Measurements from ENCODE around the gene ANO6. TPM values are rescaled to one million over a fixed set of nuclear protein-coding genes. Genes with fewer than 3 reads are reported as not detected.

ANO6 gene
- total RNA-seq, 5 donors from 2014 or later (not counting 1 experiment from before 2014, with no cell fraction given), result 17.9 to 22.5 (median 20.3) TPM

GRCh38 chr12:45349916-45350315, 134.0 kb downstream of the ANO6 start:
- WGBS (ENCODE audit: insufficient coverage), result no CpG with 5 or more reads among the region's 1 CpG
- no peaks in the 10 kb centered on the region for H3K27me3 Mint-ChIP-seq
- no peaks in the 10 kb centered on the region for H3K4me1 ChIP-seq (ENCODE audit: control insufficient read depth in 1 of 2, extremely low read depth in 1 of 2, insufficient read depth in 2 of 2, low read length in 2 of 2)
- ChIA-PET POLR2A (interaction anchor here in 1 of 2 donors (0.5 kb wide), 1 partner anchor 187 kb away, joined by 3 read pairs; no protein-coding TSS in a partner anchor), CTCF (no interaction called here)
- H3K9me3 ChIP-seq, result no peaks in the 10 kb centered on the region
- H3K4me3 Mint-ChIP-seq, result no peak overlapping the region
- no peaks in the 10 kb centered on the region for H3K9me3 Mint-ChIP-seq
- ATAC-seq (replicated peaks in 1 of 4) (no peak), DNase-seq (no peak)
- H3K4me1 Mint-ChIP-seq, result peaks cover 9 to 14% (median 11%) of the 10 kb centered on the region in 3 donors
- no peak overlapping the region for H3K27ac ChIP-seq (ENCODE audit: low read length)
- H3K36me3 Mint-ChIP-seq, result peaks cover 73% of the 10 kb centered on the region
- no peak overlapping the region for H3K4me3 ChIP-seq (ENCODE audit: control insufficient read depth in 1 of 2, extremely low read depth in 1 of 2, low read length in 1 of 2)
- peaks cover 11 to 36% of the 10 kb centered on the region in 2 donors for H3K36me3 ChIP-seq (ENCODE audit: control insufficient read depth in 2 of 2, extremely low read depth in 1 of 2, insufficient read depth in 1 of 2, low read length in 1 of 2)
- H3K27ac Mint-ChIP-seq, result no peak overlapping the region
- no peaks in the 10 kb centered on the region for H3K27me3 ChIP-seq (replicated peaks in 1 of 2; ENCODE audit: control insufficient read depth in 2 of 2, extremely low read depth in 1 of 2, insufficient read depth in 2 of 2, low read length in 1 of 2)

DNA sequence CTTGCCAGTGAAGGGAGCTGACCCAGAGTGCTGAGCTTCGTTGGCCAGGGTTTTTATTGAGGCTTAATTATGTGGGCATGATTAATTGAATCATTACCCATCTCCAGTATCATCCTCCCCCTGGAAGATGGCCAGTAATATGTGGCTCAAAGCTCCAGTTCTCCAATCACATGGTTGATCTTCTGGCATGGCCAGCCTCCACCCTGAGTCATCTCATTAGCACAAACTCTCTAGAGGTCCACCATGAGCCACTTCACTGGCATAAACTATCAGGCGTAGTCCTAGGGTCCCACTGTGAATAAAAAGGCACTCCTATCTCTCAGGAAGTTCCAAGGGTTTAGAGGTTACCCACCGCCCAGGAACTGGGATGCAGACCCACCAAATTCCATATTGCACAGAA, 135.0 kb downstream of the ANO6 start:
- Histone ChIP-seq H3K4me3 (ENCODE audit: control insufficient read depth in 1 of 2, extremely low read depth in 1 of 2, low read length in 1 of 2) (no peak overlapping the region), H3K36me3 (ENCODE audit: control insufficient read depth in 2 of 2, extremely low read depth in 1 of 2, insufficient read depth in 1 of 2, low read length in 1 of 2) (peaks cover 11 to 43% of the 10 kb centered on the region in 2 donors), H3K9me3 (no peaks in the 10 kb centered on the region), H3K4me1 (ENCODE audit: control insufficient read depth in 1 of 2, extremely low read depth in 1 of 2, insufficient read depth in 2 of 2, low read length in 2 of 2) (no peaks in the 10 kb centered on the region), H3K27ac (ENCODE audit: low read length) (no peak overlapping the region), H3K27me3 (replicated peaks in 1 of 2; ENCODE audit: control insufficient read depth in 2 of 2, extremely low read depth in 1 of 2, insufficient read depth in 2 of 2, low read length in 1 of 2) (no peaks in the 10 kb centered on the region)
- WGBS (ENCODE audit: insufficient coverage), result no CpG with 5 or more reads among the region's 3 CpGs
- Mint-ChIP-seq H3K27me3 (no peaks in the 10 kb centered on the region), H3K9me3 (no peaks in the 10 kb centered on the region), H3K36me3 (peaks cover 77% of the 10 kb centered on the region), H3K4me1 (peaks cover 9 to 14% (median 11%) of the 10 kb centered on the region in 3 donors), H3K27ac (no peak overlapping the region), H3K4me3 (no peak overlapping the region)
- ATAC-seq (replicated peaks in 1 of 4) (no peak), DNase-seq (no peak)
- ChIA-PET POLR2A (no interaction called here), CTCF (no interaction called here)

DNA sequence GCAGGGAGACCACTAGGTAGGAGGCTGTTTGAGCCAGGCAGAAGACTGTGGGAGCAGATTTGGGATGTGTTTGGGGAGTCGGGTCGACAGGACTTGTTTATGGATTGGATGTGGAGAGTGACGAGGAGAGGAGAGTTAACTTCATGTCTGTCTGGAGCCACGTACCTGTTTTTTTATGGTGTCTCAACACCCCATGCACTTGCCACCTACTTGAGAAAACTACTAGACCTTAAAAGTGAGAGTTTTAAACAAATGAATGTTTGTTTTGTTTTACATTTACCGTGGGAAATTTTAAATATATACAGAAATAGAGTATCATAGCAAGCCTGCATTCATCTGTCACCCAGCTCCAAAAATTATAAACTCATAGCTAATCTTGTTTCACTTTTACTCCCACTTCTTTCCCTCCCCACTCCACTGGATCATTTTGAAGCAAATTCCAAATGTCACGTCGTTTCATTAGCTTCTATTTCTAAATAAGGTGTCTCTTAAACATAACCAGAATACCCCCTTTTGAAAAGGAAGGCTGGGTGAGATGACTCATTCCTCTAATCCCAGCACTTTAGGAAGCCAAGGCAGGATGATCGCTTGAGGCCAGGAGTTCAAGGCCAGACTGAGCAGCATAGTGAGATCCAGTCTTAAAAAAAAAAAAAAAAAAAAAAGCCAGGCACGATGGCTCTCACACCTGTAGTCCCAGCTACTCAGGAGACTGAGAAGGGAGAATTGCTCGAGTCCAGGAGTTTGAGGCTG, 136.2 kb downstream of the ANO6 start:
- ChIA-PET POLR2A (interaction anchor here (0.5 to 0.6 kb wide), 2 partner anchors 63 to 885 kb away, joined by 4 to 8 read pairs; no protein-coding TSS in a partner anchor), CTCF (no interaction called here)
- peaks cover 80% of the 10 kb centered on the region for H3K36me3 Mint-ChIP-seq
- H3K4me3 Mint-ChIP-seq, result no peak overlapping the region
- H3K4me3 ChIP-seq (ENCODE audit: control insufficient read depth in 1 of 2, extremely low read depth in 1 of 2, low read length in 1 of 2), result no peak overlapping the region
- H3K4me1 ChIP-seq (ENCODE audit: control insufficient read depth in 1 of 2, extremely low read depth in 1 of 2, insufficient read depth in 2 of 2, low read length in 2 of 2), result no peaks in the 10 kb centered on the region
- DNase-seq, result no peak
- no peak for ATAC-seq (replicated peaks in 1 of 4)
- 100% methylated on average over 2 of the region's 10 CpGs for WGBS (ENCODE audit: insufficient coverage)
- peaks cover 9 to 14% (median 11%) of the 10 kb centered on the region in 3 donors for H3K4me1 Mint-ChIP-seq
- H3K36me3 ChIP-seq (ENCODE audit: control insufficient read depth in 2 of 2, extremely low read depth in 1 of 2, insufficient read depth in 1 of 2, low read length in 1 of 2), result peaks cover 7 to 43% of the 10 kb centered on the region in 2 donors
- H3K27me3 ChIP-seq (replicated peaks in 1 of 2; ENCODE audit: control insufficient read depth in 2 of 2, extremely low read depth in 1 of 2, insufficient read depth in 2 of 2, low read length in 1 of 2), result no peaks in the 10 kb centered on the region
- H3K27ac ChIP-seq (ENCODE audit: low read length), result no peak overlapping the region
- H3K27me3 Mint-ChIP-seq, result no peaks in the 10 kb centered on the region
- H3K9me3 ChIP-seq, result no peaks in the 10 kb centered on the region
- no peak overlapping the region for H3K27ac Mint-ChIP-seq
- no peaks in the 10 kb centered on the region for H3K9me3 Mint-ChIP-seq

DNA sequence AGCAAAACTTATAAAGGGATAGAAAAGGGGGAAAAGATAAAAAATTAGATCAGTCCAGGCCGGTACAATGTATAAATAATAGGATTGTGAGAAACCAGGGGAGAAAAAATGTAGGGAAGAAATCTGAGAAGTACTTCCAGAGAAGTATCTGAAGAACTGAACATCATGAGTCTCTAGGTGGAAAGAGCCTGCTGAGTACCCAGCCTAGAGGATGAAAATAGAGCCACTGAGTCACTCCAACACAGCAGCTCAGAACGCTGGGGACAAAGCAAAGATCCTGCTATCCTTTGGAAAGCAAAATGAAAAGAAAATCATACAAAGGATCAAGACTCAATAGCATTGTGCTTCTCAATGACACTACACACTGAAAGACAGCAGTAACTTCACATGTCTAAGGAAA, 138.0 kb downstream of the ANO6 start:
- H3K9me3 ChIP-seq, result no peaks in the 10 kb centered on the region
- ChIA-PET CTCF (no interaction called here), POLR2A (no interaction called here)
- Mint-ChIP-seq H3K36me3 (peaks cover 77% of the 10 kb centered on the region), H3K27me3 (no peaks in the 10 kb centered on the region), H3K4me1 (peaks cover 9 to 14% (median 11%) of the 10 kb centered on the region in 3 donors), H3K27ac (peak overlapping the region; percentile 3 to 8), H3K9me3 (no peaks in the 10 kb centered on the region), H3K4me3 (no peak overlapping the region)
- H3K4me1 ChIP-seq (ENCODE audit: control insufficient read depth in 1 of 2, extremely low read depth in 1 of 2, insufficient read depth in 2 of 2, low read length in 2 of 2), result no peaks in the 10 kb centered on the region
- H3K4me3 ChIP-seq (ENCODE audit: control insufficient read depth in 1 of 2, extremely low read depth in 1 of 2, low read length in 1 of 2), result no peak overlapping the region
- DNase-seq (no peak), ATAC-seq (replicated peaks in 1 of 4) (no peak)
- H3K27me3 ChIP-seq (replicated peaks in 1 of 2; ENCODE audit: control insufficient read depth in 2 of 2, extremely low read depth in 1 of 2, insufficient read depth in 2 of 2, low read length in 1 of 2), result no peaks in the 10 kb centered on the region
- H3K27ac ChIP-seq (ENCODE audit: low read length), result no peak overlapping the region
- whole genome bisulfite sequencing (ENCODE audit: insufficient coverage), result 100% methylated on average over 1 of the region's 2 CpGs
- H3K36me3 ChIP-seq (ENCODE audit: control insufficient read depth in 2 of 2, extremely low read depth in 1 of 2, insufficient read depth in 1 of 2, low read length in 1 of 2), result peaks cover 7 to 36% of the 10 kb centered on the region in 2 donors

DNA sequence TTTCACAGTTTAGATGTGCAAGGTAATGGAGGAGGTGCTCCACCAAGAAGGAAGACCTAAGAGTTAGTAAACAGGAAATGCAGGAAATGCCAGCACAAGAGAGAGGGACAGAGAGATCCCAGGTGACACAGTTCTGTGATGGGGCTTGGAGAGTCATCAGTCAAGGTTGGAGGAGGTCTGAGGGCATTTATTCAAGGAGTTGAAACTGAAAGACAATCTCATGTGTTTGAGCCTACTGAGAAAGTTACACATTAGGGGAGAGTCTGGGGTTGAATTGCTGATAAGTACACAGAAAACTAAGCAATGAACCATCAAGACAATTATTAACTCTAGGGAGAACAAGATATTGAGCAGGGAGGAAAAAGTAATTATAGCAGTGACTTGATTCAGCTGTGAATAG, 138.5 kb downstream of the ANO6 start:
- DNase-seq (no peak), ATAC-seq (replicated peaks in 1 of 4) (no peak)
- Histone ChIP-seq H3K4me3 (ENCODE audit: control insufficient read depth in 1 of 2, extremely low read depth in 1 of 2, low read length in 1 of 2) (no peak overlapping the region), H3K27ac (ENCODE audit: low read length) (no peak overlapping the region), H3K4me1 (ENCODE audit: control insufficient read depth in 1 of 2, extremely low read depth in 1 of 2, insufficient read depth in 2 of 2, low read length in 2 of 2) (no peaks in the 10 kb centered on the region), H3K9me3 (no peaks in the 10 kb centered on the region), H3K36me3 (ENCODE audit: control insufficient read depth in 2 of 2, extremely low read depth in 1 of 2, insufficient read depth in 1 of 2, low read length in 1 of 2) (peaks cover 7 to 37% of the 10 kb centered on the region in 2 donors), H3K27me3 (replicated peaks in 1 of 2; ENCODE audit: control insufficient read depth in 2 of 2, extremely low read depth in 1 of 2, insufficient read depth in 2 of 2, low read length in 1 of 2) (no peaks in the 10 kb centered on the region)
- H3K27ac Mint-ChIP-seq, result peak overlapping the region; percentile 8 to 54
- H3K4me3 Mint-ChIP-seq, result no peak overlapping the region
- H3K27me3 Mint-ChIP-seq, result no peaks in the 10 kb centered on the region
- peaks cover 9 to 14% (median 11%) of the 10 kb centered on the region in 3 donors for H3K4me1 Mint-ChIP-seq
- CTCF ChIA-PET, result no interaction called here
- peaks cover 76% of the 10 kb centered on the region for H3K36me3 Mint-ChIP-seq
- no peaks in the 10 kb centered on the region for H3K9me3 Mint-ChIP-seq
- POLR2A ChIA-PET, result no interaction called here

- no peaks in the 10 kb centered on the region for H3K27me3 Mint-ChIP-seq
- H3K36me3 Mint-ChIP-seq, result peaks cover 76% of the 10 kb centered on the region
- Histone ChIP-seq H3K27me3 (replicated peaks in 1 of 2; ENCODE audit: control insufficient read depth in 2 of 2, extremely low read depth in 1 of 2, insufficient read depth in 2 of 2, low read length in 1 of 2) (no peaks in the 10 kb centered on the region), H3K36me3 (ENCODE audit: control insufficient read depth in 2 of 2, extremely low read depth in 1 of 2, insufficient read depth in 1 of 2, low read length in 1 of 2) (peaks cover 5 to 34% of the 10 kb centered on the region in 2 donors), H3K9me3 (no peaks in the 10 kb centered on the region), H3K4me3 (ENCODE audit: control insufficient read depth in 1 of 2, extremely low read depth in 1 of 2, low read length in 1 of 2) (no peak overlapping the region), H3K4me1 (ENCODE audit: control insufficient read depth in 1 of 2, extremely low read depth in 1 of 2, insufficient read depth in 2 of 2, low read length in 2 of 2) (no peaks in the 10 kb centered on the region), H3K27ac (ENCODE audit: low read length) (no peak overlapping the region)
- ChIA-PET POLR2A (interaction anchor here in 1 of 2 donors (0.6 kb wide), 1 partner anchor 474 kb away, joined by 3 read pairs; no protein-coding TSS in a partner anchor), CTCF (no interaction called here)
- ATAC-seq (replicated peaks in 1 of 4) (no peak), DNase-seq (no peak)
- peak overlapping the region in 1 of 2 donors; percentile 47 for H3K27ac Mint-ChIP-seq
- H3K4me3 Mint-ChIP-seq, result no peak overlapping the region
- H3K9me3 Mint-ChIP-seq, result peaks cover 0 to 7% (median 0%) of the 10 kb centered on the region in 3 donors
- H3K4me1 Mint-ChIP-seq, result peaks cover 9 to 14% (median 11%) of the 10 kb centered on the region in 3 donors
- WGBS (ENCODE audit: insufficient coverage), result 100% methylated on average over 1 of the region's 3 CpGs
Observed at GRCh38 chr12:45355730-45356129, 139.8 kb downstream of the ANO6 start.
